Uterus (tissue), 2 donors: ENCODE data around the gene SEPTIN3.

Source experiments
- POLR2A ChIP-seq, 2 donors: fragments of 450-650 bp; IDR thresholded peaks; one replicate each; pipeline ENCODE4 v1.6.1; 2016; ENCODE audit warnings: antibody characterized with exemption in 2 of 2, mild to moderate bottlenecking in 1 of 2, moderate library complexity in 1 of 2
- TF ChIP-seq, protein P1 (sequence below), 4 experiments: fragments of 200-600 bp in 2 of 4; fragments of 450-650 bp in 2 of 4; sonication (generic) in 2 of 4; IDR thresholded peaks; one replicate each; pipeline ENCODE4 v1.5.1; 2016 to 2019; ENCODE audit warnings: antibody characterized with exemption in 4 of 4, mild to moderate bottlenecking in 2 of 4, moderate library complexity in 1 of 4

DNA sequence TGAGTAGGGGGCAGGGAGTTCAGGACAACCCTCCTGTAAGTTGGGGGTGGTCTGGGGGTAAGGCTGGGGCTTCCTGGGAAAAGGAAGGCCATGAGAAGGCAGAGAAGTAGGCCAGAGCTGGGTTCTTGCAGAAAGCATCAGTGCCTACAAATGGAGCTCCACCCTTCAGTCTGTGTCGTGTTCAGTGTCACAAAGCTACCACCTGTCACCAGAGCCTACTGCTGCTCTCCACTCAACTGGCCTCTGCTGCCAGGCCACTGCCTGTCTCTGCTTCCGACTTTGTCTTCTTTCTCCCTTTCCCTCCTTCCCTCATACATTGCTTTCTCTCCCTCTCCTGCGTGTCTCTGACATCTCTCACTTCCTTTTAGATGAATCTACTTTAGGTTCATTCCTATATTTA, 26.0 kb downstream of the SEPTIN3 start:
- TF ChIP-seq, protein P1, sequence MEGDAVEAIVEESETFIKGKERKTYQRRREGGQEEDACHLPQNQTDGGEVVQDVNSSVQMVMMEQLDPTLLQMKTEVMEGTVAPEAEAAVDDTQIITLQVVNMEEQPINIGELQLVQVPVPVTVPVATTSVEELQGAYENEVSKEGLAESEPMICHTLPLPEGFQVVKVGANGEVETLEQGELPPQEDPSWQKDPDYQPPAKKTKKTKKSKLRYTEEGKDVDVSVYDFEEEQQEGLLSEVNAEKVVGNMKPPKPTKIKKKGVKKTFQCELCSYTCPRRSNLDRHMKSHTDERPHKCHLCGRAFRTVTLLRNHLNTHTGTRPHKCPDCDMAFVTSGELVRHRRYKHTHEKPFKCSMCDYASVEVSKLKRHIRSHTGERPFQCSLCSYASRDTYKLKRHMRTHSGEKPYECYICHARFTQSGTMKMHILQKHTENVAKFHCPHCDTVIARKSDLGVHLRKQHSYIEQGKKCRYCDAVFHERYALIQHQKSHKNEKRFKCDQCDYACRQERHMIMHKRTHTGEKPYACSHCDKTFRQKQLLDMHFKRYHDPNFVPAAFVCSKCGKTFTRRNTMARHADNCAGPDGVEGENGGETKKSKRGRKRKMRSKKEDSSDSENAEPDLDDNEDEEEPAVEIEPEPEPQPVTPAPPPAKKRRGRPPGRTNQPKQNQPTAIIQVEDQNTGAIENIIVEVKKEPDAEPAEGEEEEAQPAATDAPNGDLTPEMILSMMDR (IDR thresholded peaks at IDR 0.05) = no peak
- no peak for TF ChIP-seq POLR2A (IDR thresholded peaks at IDR 0.05)
